HEK293 (cell line): ENCODE measurements around the gene BIK.

Experiments
- FEZF1 ChIP-seq: fragments of 450-650 bp; formaldehyde crosslinking; IDR thresholded peaks from 2 replicates; pipeline ENCODE4 v1.5.1; 2016; ENCODE audit warnings: missing biosample characterization, missing genetic modification characterization
- KLF16 ChIP-seq: fragments of 450-650 bp; formaldehyde crosslinking; IDR thresholded peaks from 2 replicates; pipeline ENCODE4 v1.5.1; 2017; ENCODE audit warnings: missing biosample characterization, missing genetic modification characterization
- WT1 ChIP-seq: fragments of 450-650 bp; formaldehyde crosslinking; IDR thresholded peaks from 2 replicates; pipeline ENCODE4 v1.5.1; 2016; ENCODE audit warnings: missing biosample characterization, missing genetic modification characterization
- ZNF133 ChIP-seq: fragments of 450-650 bp; formaldehyde crosslinking; IDR thresholded peaks from 2 replicates; pipeline ENCODE4 v1.5.1; 2016; ENCODE audit warnings: missing biosample characterization, missing genetic modification characterization
- ZNF223 ChIP-seq: fragments of 450-650 bp; formaldehyde crosslinking; IDR thresholded peaks from 2 replicates; pipeline ENCODE4 v1.5.1; 2016; ENCODE audit warnings: missing biosample characterization, missing genetic modification characterization
- ZNF24 ChIP-seq: fragments of 450-650 bp; formaldehyde crosslinking; IDR thresholded peaks from 2 replicates; pipeline ENCODE4 v1.5.1; 2016; ENCODE audit warnings: missing biosample characterization, missing genetic modification characterization
- TF ChIP-seq, protein P1 (sequence below): fragments of 450-650 bp; formaldehyde crosslinking; IDR thresholded peaks from 2 replicates; pipeline ENCODE4 v1.5.1; 2016; ENCODE audit warnings: missing biosample characterization, missing genetic modification characterization
- TF ChIP-seq, protein P2 (sequence below): fragments of 450-650 bp; formaldehyde crosslinking; IDR thresholded peaks from 2 replicates; pipeline ENCODE4 v1.5.1; 2016; ENCODE audit warnings: missing biosample characterization, missing genetic modification characterization

DNA sequence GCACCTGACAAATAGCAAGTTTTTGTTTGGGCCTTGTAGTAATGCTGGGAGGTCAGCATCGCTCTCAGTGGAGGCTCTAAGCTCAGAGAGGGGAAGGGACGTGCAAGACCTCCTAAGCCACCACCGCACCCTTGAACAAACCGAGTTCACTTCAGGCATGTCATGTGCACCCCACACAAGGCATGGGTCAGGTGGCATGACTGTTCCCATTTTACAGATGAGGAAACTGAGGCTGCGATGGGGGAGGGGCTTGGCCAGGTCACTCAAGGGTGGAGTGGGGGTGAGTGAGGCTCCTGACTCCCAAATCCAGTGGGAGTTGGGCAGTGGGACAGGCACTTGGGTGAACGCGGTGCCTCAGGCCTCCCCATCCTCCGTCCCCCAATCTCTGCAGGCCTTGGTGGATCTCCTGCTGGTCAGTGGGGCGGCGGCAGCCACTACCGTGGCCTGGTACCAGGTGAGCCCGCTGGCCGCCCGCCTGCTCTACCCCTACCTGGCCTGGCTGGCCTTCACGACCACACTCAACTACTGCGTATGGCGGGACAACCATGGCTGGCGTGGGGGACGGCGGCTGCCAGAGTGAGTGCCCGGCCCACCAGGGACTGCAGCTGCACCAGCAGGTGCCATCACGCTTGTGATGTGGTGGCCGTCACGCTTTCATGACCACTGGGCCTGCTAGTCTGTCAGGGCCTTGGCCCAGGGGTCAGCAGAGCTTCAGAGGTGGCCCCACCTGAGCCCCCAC, 52.0 kb downstream of the BIK start:
- TF ChIP-seq, protein P1, sequence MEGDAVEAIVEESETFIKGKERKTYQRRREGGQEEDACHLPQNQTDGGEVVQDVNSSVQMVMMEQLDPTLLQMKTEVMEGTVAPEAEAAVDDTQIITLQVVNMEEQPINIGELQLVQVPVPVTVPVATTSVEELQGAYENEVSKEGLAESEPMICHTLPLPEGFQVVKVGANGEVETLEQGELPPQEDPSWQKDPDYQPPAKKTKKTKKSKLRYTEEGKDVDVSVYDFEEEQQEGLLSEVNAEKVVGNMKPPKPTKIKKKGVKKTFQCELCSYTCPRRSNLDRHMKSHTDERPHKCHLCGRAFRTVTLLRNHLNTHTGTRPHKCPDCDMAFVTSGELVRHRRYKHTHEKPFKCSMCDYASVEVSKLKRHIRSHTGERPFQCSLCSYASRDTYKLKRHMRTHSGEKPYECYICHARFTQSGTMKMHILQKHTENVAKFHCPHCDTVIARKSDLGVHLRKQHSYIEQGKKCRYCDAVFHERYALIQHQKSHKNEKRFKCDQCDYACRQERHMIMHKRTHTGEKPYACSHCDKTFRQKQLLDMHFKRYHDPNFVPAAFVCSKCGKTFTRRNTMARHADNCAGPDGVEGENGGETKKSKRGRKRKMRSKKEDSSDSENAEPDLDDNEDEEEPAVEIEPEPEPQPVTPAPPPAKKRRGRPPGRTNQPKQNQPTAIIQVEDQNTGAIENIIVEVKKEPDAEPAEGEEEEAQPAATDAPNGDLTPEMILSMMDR (tag by site-specific recombination) = no peak
- TF ChIP-seq WT1 (tag by site-specific recombination) (no peak), ZNF133 (tag by site-specific recombination) (no peak), ZNF223 (tag by site-specific recombination) (no peak), KLF16 (tag by site-specific recombination) (no peak), ZNF24 (tag by site-specific recombination) (no peak), FEZF1 (no peak)
- TF ChIP-seq, protein P2, sequence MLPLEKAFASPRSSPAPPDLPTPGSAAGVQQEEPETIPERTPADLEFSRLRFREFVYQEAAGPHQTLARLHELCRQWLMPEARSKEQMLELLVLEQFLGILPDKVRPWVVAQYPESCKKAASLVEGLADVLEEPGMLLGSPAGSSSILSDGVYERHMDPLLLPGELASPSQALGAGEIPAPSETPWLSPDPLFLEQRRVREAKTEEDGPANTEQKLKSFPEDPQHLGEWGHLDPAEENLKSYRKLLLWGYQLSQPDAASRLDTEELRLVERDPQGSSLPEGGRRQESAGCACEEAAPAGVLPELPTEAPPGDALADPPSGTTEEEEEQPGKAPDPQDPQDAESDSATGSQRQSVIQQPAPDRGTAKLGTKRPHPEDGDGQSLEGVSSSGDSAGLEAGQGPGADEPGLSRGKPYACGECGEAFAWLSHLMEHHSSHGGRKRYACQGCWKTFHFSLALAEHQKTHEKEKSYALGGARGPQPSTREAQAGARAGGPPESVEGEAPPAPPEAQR (tag by site-specific recombination) = no peak
